Measurements from ENCODE around the gene PDCD2L.

PDCD2L gene

GRCh38 chr19:34366738-34367623 is 37.2 kb upstream of the PDCD2L start:
- no peak for TF ChIP-seq CTCF (conservative IDR thresholded peaks at IDR 0.05)
- peak overlapping the region; percentile 98; the same call in 1 of the 2 replicates for H3K27ac ChIP-seq

GRCh38 chr19:34367624-34367957 is 36.6 kb upstream of the PDCD2L start:
- H3K27ac ChIP-seq, result peak overlapping the region; percentile 98
- TF ChIP-seq CTCF (conservative IDR thresholded peaks at IDR 0.05), result no peak

GRCh38 chr19:34368338-34368737 is 35.9 kb upstream of the PDCD2L start:
- TF ChIP-seq CTCF (conservative IDR thresholded peaks at IDR 0.05), result no peak
- peak overlapping the region; percentile 98 for H3K27ac ChIP-seq

- H3K27ac ChIP-seq, result peak overlapping the region; percentile 98
These were observed 35.0 kb upstream of the PDCD2L start for GRCh38 chr19:34369166-34369565.

GRCh38 chr19:34370117-34370516 is 34.1 kb upstream of the PDCD2L start:
- TF ChIP-seq CTCF (conservative IDR thresholded peaks at IDR 0.05), result no peak
- H3K27ac ChIP-seq, result no peak overlapping the region

DNA sequence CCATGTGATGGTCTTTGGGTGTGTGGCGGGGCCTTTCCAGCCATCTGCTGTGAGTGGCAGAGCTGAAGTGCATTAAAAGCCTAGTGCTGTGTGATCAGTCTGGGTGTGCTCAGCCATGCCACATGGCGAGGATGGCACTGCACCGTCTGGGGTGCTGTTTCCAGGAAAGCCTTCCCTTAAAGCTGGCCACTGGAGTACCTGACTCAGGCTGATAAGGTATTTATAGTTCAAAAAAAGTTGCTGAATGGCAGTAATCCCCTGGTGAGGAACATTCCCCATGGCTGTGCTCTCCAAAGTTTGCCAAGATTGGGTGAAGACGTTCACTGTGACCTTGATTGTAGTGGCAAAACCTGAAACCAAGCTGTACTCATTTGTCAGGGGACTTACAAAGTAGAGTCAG is 33.2 kb upstream of the PDCD2L start:
- no peak for TF ChIP-seq CTCF (conservative IDR thresholded peaks at IDR 0.05)

GRCh38 chr19:34373601-34374288 is 30.5 kb upstream of the PDCD2L start:
- H3K27ac ChIP-seq, result no peak overlapping the region
- TF ChIP-seq CTCF (conservative IDR thresholded peaks at IDR 0.05), result no peak

More for the DNA sequence above, 33.2 kb upstream of the PDCD2L start:
- H3K27ac ChIP-seq, result no peak overlapping the region

DNA sequence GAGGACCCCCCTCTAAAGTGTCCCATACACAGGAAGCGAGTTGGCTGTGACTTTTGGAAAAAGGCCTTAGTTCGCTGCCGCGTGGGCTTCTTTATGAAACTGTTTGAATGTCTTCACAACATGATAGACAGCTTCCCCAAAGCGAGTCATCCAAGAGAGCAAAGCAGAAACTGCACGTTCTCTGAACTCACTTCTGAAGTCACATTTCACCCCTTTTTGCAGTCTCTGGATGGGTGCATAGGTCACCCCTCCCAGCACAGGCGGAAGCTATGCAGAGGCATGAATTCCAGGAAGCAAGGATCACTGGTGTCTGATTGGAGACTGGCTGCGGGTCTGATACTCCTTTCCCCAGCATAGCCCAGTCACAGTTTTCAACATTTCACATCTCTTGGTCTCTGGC is 28.6 kb upstream of the PDCD2L start:
- H3K27ac ChIP-seq, result no peak overlapping the region
- no peak for TF ChIP-seq CTCF (conservative IDR thresholded peaks at IDR 0.05)
